ENCODE measurements around the gene PKD2L2. TPM values are rescaled to one million over a fixed set of nuclear protein-coding genes. Genes with fewer than 3 reads are reported as not detected.
"Not testable (repeated sequence)": the region's sequence is repeated elsewhere in the genome, so short reads cannot be mapped to it uniquely, and the experiment has no call there.

PKD2L2 gene
- total RNA-seq, 1 experiment from 2014 or later, result not detected

GRCh38 chr5:137957948-137958347 is 68.7 kb downstream of the PKD2L2 start:
- H3K4me1 ChIP-seq, result peaks cover 8% of the 10 kb centered on the region; the same call in 1 of the 2 replicates
- H3K36me3 ChIP-seq, result peaks cover 26% of the 10 kb centered on the region
- H3K4me3 ChIP-seq, result no peak overlapping the region
- no peaks in the 10 kb centered on the region for H3K9me3 ChIP-seq (replicated peaks)
- no peak overlapping the region for H3K27ac ChIP-seq
- H3K27me3 ChIP-seq, result no peaks in the 10 kb centered on the region
- DNase-seq, result no peak

- Histone ChIP-seq H3K4me3 (no peak overlapping the region), H3K27me3 (no peaks in the 10 kb centered on the region), H3K9me3 (replicated peaks) (no peaks in the 10 kb centered on the region), H3K36me3 (peaks cover 17% of the 10 kb centered on the region), H3K4me1 (0 out of 2 replicates have a peak, but pooled peaks cover 2% of the 10 kb centered on the region), H3K27ac (no peak overlapping the region)
- no peak for DNase-seq
Observed at GRCh38 chr5:137959488-137959887, 70.2 kb downstream of the PKD2L2 start.

GRCh38 chr5:137960141-137960540 is 70.9 kb downstream of the PKD2L2 start:
- Histone ChIP-seq H3K27me3 (no peaks in the 10 kb centered on the region), H3K9me3 (replicated peaks) (no peaks in the 10 kb centered on the region), H3K27ac (no peak overlapping the region), H3K36me3 (peaks cover 17% of the 10 kb centered on the region), H3K4me1 (no peaks in the 10 kb centered on the region), H3K4me3 (no peak overlapping the region)
- DNase-seq, result no peak

GRCh38 chr5:137960819-137961218 is 71.6 kb downstream of the PKD2L2 start:
- Histone ChIP-seq H3K9me3 (replicated peaks) (no peaks in the 10 kb centered on the region), H3K4me1 (no peaks in the 10 kb centered on the region), H3K36me3 (peaks cover 21% of the 10 kb centered on the region), H3K27ac (no peak overlapping the region), H3K4me3 (no peak overlapping the region), H3K27me3 (no peaks in the 10 kb centered on the region)
- DNase-seq, result no peak

GRCh38 chr5:137970384-137970783 is 81.1 kb downstream of the PKD2L2 start:
- not testable (repeated sequence) for H3K9me3 ChIP-seq (replicated peaks); H3K4me1 ChIP-seq; H3K4me3 ChIP-seq; H3K27ac ChIP-seq; H3K27me3 ChIP-seq; DNase-seq
- peaks cover 23% of the 10 kb centered on the region for H3K36me3 ChIP-seq

- Histone ChIP-seq H3K4me1 (no peaks in the 10 kb centered on the region), H3K27ac (no peak overlapping the region), H3K36me3 (peaks cover 23% of the 10 kb centered on the region), H3K9me3 (replicated peaks) (no peaks in the 10 kb centered on the region), H3K27me3 (no peaks in the 10 kb centered on the region), H3K4me3 (no peak overlapping the region)
- DNase-seq, result no peak
Observed at GRCh38 chr5:137975208-137975607, 86.0 kb downstream of the PKD2L2 start.

DNA sequence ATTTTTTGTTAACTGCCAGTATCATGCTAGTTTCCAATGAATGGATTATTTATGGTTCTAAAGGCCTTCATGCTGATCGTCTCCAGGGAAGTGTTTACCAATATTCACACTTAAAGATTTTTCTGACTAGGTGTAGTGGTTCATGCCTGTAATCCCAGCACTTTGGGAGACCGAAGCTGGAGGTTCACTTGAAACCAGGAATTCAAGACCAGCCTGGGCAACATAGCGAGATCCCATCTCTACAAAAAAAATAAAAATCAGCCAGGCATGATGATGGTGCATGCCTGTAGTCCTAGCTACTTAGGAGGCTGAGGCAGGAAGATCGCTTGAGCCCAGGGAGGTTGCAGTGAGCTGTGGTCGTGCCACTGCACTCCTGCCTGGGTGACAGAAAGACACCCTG is 100.2 kb downstream of the PKD2L2 start:
- Histone ChIP-seq H3K36me3 (peaks cover 11% of the 10 kb centered on the region), H3K4me1 (no peaks in the 10 kb centered on the region)
- no peak for DNase-seq

More for the DNA sequence above, 100.2 kb downstream of the PKD2L2 start:
- Histone ChIP-seq H3K4me3 (no peak overlapping the region), H3K27ac (no peak overlapping the region), H3K9me3 (replicated peaks) (no peaks in the 10 kb centered on the region), H3K27me3 (no peaks in the 10 kb centered on the region)

Other genes with a start within 250 kb of the PKD2L2 start
- 0.03 TPM in 1 of 2 replicates, not detected in the other for gene KLHL3, start 153.4 kb upstream of the PKD2L2 start, total RNA-seq (2014; rRNA removed; shearing (Covaris generic))
- gene HNRNPA0, start 135.1 kb upstream of the PKD2L2 start, total RNA-seq (2014; rRNA removed; shearing (Covaris generic)), result 34.9 and 36.3 TPM in 2 replicates
- not detected in 2 replicates for gene MYOT, start 21.6 kb upstream of the PKD2L2 start, total RNA-seq (2014; rRNA removed; shearing (Covaris generic))
- gene FAM13B, start 143.6 kb downstream of the PKD2L2 start, total RNA-seq (2014; rRNA removed; shearing (Covaris generic)), result 18.5 and 22.1 TPM in 2 replicates
- gene WNT8A, start 194.6 kb downstream of the PKD2L2 start, total RNA-seq (2014; rRNA removed; shearing (Covaris generic)), result not detected in 2 replicates
- gene NME5, start 250.0 kb downstream of the PKD2L2 start, total RNA-seq (2014; rRNA removed; shearing (Covaris generic)), result not detected in 2 replicates

Data from SJCRH30 (cell line).